GM12892 (cell line): Measurements from ENCODE around the gene STX1B.

Experiments used
- POLR2A ChIP-seq: IDR thresholded peaks from 2 replicates; pipeline ENCODE4 v1.6.1; 2011; ENCODE audit warnings: low read depth, low read length, control low read depth
- POLR2AphosphoS5 ChIP-seq: IDR thresholded peaks from 2 replicates; pipeline ENCODE4 v1.6.1; 2011; ENCODE audit warnings: low read depth, low read length, control low read depth
- TAF1 ChIP-seq: IDR thresholded peaks from 2 replicates; pipeline ENCODE4 v1.6.1; 2011; ENCODE audit warnings: low read depth, mild to moderate bottlenecking, control low read depth, low read length, borderline replicate concordance

DNA sequence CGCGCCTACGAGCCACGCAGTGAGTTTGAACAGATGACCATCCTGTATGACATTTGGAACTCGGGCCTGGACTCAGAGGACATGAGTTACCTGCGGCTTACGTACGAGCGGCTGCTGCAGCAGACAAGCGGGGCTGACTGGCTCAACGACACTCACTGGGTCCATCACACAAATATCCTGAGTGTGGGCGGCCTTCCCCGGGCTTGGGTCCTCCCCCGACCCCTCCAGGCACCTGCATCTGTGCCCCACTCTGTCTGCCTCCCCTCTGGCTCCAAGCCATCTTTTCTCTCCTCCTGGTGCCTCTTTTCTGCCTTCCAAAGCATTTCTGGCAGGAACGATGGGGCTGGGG, 30.4 kb downstream of the STX1B start:
- no peak for TF ChIP-seq POLR2AphosphoS5
- no peak for TF ChIP-seq POLR2A
- no peak for TF ChIP-seq TAF1
